ENCODE results near the gene STARD3. TPM values are rescaled to one million over a fixed set of nuclear protein-coding genes. Genes with fewer than 3 reads are reported as not detected.

The STARD3 gene
- total and polyA plus RNA-seq, 4 donors: 27.4 to 79.7 (median 64.8) TPM

GRCh38 chr17:39684369-39685192 is 47.6 kb downstream of the STARD3 start:
- no peak overlapping the region for H3K9ac ChIP-seq (ENCODE audit: insufficient read depth in 1 of 2, low read length in 2 of 2)
- no peak overlapping the region for H3K4me3 ChIP-seq
- 77 to 97% methylated on average over 12 of the region's 12 CpGs for WGBS, 2 donors
- DNase-seq: no peak
- H3K27me3 ChIP-seq (ENCODE audit: control insufficient read depth in 3 of 3, insufficient read depth in 3 of 3, low read length in 2 of 3): no peaks in the 10 kb centered on the region
- TF ChIP-seq CTCF (IDR thresholded peaks at IDR 0.05; ENCODE audit: control extremely low read depth, extremely low read depth): no peak
- H3K27ac ChIP-seq (ENCODE audit: low read depth in 1 of 2, low read length in 1 of 2): no peak overlapping the region
- no peaks in the 10 kb centered on the region for H3K9me3 ChIP-seq (ENCODE audit: control insufficient read depth in 4 of 4, insufficient read depth in 3 of 4, low read length in 3 of 4)
- peaks cover 0 to 21% (median 16%) of the 10 kb centered on the region in 4 donors for H3K36me3 ChIP-seq (ENCODE audit: control insufficient read depth in 4 of 4, insufficient read depth in 4 of 4, low read length in 4 of 4)
- peaks cover 0 to 15% (median 5%) of the 10 kb centered on the region in 5 donors for H3K4me1 ChIP-seq (ENCODE audit: control insufficient read depth in 5 of 5, insufficient read depth in 5 of 5, low read length in 5 of 5)
- no peak for ATAC-seq (ENCODE audit: insufficient read depth, low FRiP score)

- Histone ChIP-seq H3K4me3 (peak overlapping the region; percentile 69), H3K27me3 (ENCODE audit: control insufficient read depth in 3 of 3, insufficient read depth in 3 of 3, low read length in 2 of 3) (no peaks in the 10 kb centered on the region), H3K4me1 (ENCODE audit: control insufficient read depth in 5 of 5, insufficient read depth in 5 of 5, low read length in 5 of 5) (peaks cover 0 to 15% (median 5%) of the 10 kb centered on the region in 5 donors), H3K36me3 (ENCODE audit: control insufficient read depth in 4 of 4, insufficient read depth in 4 of 4, low read length in 4 of 4) (peaks cover 0 to 17% (median 14%) of the 10 kb centered on the region in 4 donors), H3K9ac (ENCODE audit: insufficient read depth in 1 of 2, low read length in 2 of 2) (no peak overlapping the region), H3K27ac (ENCODE audit: low read depth in 1 of 2, low read length in 1 of 2) (peak overlapping the region; percentile 95 to 97), H3K9me3 (ENCODE audit: control insufficient read depth in 4 of 4, insufficient read depth in 3 of 4, low read length in 3 of 4) (no peaks in the 10 kb centered on the region)
- no peak for ATAC-seq (ENCODE audit: insufficient read depth, low FRiP score)
- no peak for TF ChIP-seq CTCF (IDR thresholded peaks at IDR 0.05; ENCODE audit: control extremely low read depth, extremely low read depth)
- no peak for DNase-seq
- 54 to 69% methylated on average over 6 of the region's 6 CpGs for WGBS, 2 donors
Observed at GRCh38 chr17:39687101-39687545, 50.2 kb downstream of the STARD3 start.

- TF ChIP-seq CTCF (IDR thresholded peaks at IDR 0.05; ENCODE audit: control extremely low read depth, extremely low read depth): no peak
- Histone ChIP-seq H3K36me3 (ENCODE audit: control insufficient read depth in 4 of 4, insufficient read depth in 4 of 4, low read length in 4 of 4) (peaks cover 0 to 17% (median 14%) of the 10 kb centered on the region in 4 donors), H3K9me3 (ENCODE audit: control insufficient read depth in 4 of 4, insufficient read depth in 3 of 4, low read length in 3 of 4) (no peaks in the 10 kb centered on the region), H3K4me1 (ENCODE audit: control insufficient read depth in 5 of 5, insufficient read depth in 5 of 5, low read length in 5 of 5) (peaks cover 0 to 15% (median 5%) of the 10 kb centered on the region in 5 donors), H3K4me3 (peak within 1 kb of the TSS; percentile 69), H3K9ac (ENCODE audit: insufficient read depth in 1 of 2, low read length in 2 of 2) (peak within 1 kb of the TSS in 1 of 2 donors; percentile 79), H3K27me3 (ENCODE audit: control insufficient read depth in 3 of 3, insufficient read depth in 3 of 3, low read length in 2 of 3) (no peaks in the 10 kb centered on the region), H3K27ac (ENCODE audit: low read depth in 1 of 2, low read length in 1 of 2) (peak within 1 kb of the TSS; percentile 95 to 97)
- peak; percentile 91 for ATAC-seq (ENCODE audit: insufficient read depth, low FRiP score)
- 3 to 7% methylated on average over 39 to 45 of the region's 45 CpGs for WGBS, 2 donors
- DNase-seq: peak; percentile 92 to 96 (median 94)
Observed at GRCh38 chr17:39687546-39688474, 50.9 kb downstream of the STARD3 start, which contains the start of gene PGAP3. Gene PGAP3 (minus strand): TSS chr17:39688057. CDS start chr17:39688014, 43 bp downstream.

Data from lung (tissue), 12 donors.